Sigmoid colon (tissue), 4 donors: ENCODE results near the gene RPH3AL.

ENCODE experiments used
- CTCF ChIP-seq, 4 experiments: fragments of 450-650 bp in 3 of 4; fragments of 200-600 bp in 1 of 4; IDR thresholded peaks; one replicate each; pipeline ENCODE4 v1.5.1; 2016 to 2019; ENCODE audit warnings: antibody characterized with exemption in 4 of 4, mild to moderate bottlenecking in 3 of 4, moderate library complexity in 2 of 4
- EP300 ChIP-seq, 4 donors: sonication (generic); formaldehyde crosslinking; IDR thresholded peaks; one replicate each; pipeline ENCODE4 v1.6.1; 2017; ENCODE audit warnings: antibody characterized with exemption in 4 of 4
- POLR2A ChIP-seq, 2 donors: fragments of 450-650 bp; IDR thresholded peaks; one replicate each; pipeline ENCODE4 v1.6.1; 2016; ENCODE audit warnings: antibody characterized with exemption in 2 of 2, mild to moderate bottlenecking in 2 of 2, moderate library complexity in 2 of 2
- POLR2AphosphoS5 ChIP-seq, 4 donors: sonication (generic); formaldehyde crosslinking; IDR thresholded peaks; one replicate each; pipeline ENCODE4 v1.6.1; 2017; ENCODE audit warnings: antibody characterized with exemption in 4 of 4

- TF ChIP-seq POLR2AphosphoS5 (IDR thresholded peaks at IDR 0.05), result no peak
- no peak for TF ChIP-seq CTCF (IDR thresholded peaks at IDR 0.05)
- no peak for TF ChIP-seq POLR2A (IDR thresholded peaks at IDR 0.05)
- no peak for TF ChIP-seq EP300 (IDR thresholded peaks at IDR 0.05)
Measured at GRCh38 chr17:284676-285355, 67.8 kb downstream of the RPH3AL start.
